ENCODE results near the gene SIRT3.

SIRT3 gene

DNA sequence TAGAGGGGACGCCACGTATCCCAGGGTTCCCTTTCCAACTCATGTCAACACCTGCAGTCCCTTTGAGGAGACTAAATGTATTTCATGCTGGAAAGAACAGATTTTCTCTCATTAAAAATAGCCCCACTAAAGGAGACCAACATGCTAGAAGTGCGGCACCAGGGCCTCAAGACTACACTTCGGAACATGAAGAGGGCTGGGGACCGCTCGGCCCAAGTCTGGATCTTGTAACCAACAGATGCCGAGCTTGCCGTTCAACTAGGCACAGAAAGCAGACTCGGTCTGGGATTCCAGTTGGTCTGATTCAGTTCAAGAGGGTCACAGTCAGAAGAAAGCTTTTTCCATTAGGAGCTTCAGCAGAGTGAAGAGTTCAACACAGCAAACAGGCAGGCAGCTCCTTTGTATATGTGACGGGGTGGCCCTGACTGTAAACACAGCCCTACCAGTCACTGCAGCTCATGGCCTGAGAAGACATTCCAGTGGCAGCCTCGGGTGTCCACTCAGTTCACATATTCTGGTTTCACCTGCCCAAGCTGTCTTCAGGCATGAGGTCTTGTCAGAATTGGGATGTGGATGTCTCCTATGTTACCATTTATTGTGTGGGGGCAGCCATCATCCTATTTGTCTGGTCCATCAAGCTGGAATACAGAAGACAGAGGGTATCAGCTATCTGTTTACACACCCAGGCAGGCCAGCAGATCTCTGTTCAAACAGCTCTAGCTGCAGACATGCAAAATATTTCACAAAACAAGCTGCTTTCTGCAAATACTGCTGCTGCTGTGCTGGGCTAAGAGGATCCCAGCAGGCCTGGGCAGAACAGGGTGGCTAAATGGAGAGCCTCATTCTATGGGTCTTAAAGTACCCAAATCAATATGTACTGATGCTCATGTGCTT, 19.8 kb downstream of the SIRT3 start:
- no peak for DNase-seq (ENCODE audit: low spot score)

DNA sequence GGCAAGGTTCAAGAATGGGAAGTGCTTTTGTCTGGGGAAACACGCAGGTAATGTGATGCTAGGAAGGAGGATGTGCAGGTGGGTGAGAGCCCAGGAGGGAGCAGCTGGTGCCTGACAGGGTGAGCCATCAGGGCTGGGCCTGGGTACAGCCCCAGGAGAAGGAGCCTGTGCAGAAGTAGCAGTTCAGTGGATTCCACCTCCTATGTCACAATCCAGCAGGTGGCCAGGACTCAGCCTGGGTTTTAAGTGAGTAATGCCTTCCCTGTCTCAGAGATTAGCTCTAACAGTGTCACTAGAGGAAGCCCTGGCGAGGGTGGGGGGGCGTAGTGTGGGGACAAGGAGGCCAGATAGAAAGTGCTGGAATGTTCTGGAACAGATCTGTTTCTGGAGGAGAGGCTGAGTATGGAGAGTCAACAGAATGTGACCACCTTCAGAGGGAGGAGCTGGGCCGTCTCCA, 20.5 kb downstream of the SIRT3 start:
- DNase-seq (ENCODE audit: low spot score) = no peak

DNA sequence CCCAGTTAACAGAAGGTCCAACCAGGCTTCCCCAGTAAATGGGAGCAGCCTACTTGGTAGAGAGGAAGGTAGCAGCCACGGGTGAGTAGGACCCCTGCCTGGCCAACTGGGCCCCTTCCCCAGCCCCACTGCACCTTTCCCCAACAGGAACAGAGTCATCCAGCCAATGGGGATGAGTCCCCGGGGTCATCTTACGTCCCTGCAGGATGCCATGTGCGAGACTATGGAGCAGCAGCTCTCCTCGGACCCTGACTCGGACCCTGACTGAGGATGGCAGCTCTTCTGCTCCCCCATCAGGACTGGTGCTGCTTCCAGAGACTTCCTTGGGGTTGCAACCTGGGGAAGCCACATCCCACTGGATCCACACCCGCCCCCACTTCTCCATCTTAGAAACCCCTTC, 22.1 kb downstream of the SIRT3 start:
- DNase-seq (ENCODE audit: low spot score) = no peak

DNA sequence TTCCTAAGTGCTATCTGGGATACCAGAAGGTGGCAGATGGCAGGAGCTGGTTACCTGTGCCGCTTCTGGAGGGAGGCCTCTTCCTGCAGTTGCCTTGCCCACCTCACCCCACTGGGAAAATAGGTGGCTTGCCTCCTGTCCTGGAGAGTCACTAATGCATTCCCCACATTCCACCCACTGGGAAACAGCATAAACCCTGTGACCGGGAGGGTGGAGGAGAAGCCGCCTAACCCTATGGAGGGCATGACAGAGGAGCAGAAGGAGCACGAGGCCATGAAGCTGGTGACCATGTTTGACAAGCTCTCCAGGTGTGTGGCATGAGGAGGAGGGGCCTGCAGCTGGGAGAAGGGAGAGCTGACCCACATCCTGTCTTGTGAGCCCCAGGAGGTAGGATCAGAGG, 23.0 kb downstream of the SIRT3 start:
- no peak for DNase-seq (ENCODE audit: low spot score)

DNA sequence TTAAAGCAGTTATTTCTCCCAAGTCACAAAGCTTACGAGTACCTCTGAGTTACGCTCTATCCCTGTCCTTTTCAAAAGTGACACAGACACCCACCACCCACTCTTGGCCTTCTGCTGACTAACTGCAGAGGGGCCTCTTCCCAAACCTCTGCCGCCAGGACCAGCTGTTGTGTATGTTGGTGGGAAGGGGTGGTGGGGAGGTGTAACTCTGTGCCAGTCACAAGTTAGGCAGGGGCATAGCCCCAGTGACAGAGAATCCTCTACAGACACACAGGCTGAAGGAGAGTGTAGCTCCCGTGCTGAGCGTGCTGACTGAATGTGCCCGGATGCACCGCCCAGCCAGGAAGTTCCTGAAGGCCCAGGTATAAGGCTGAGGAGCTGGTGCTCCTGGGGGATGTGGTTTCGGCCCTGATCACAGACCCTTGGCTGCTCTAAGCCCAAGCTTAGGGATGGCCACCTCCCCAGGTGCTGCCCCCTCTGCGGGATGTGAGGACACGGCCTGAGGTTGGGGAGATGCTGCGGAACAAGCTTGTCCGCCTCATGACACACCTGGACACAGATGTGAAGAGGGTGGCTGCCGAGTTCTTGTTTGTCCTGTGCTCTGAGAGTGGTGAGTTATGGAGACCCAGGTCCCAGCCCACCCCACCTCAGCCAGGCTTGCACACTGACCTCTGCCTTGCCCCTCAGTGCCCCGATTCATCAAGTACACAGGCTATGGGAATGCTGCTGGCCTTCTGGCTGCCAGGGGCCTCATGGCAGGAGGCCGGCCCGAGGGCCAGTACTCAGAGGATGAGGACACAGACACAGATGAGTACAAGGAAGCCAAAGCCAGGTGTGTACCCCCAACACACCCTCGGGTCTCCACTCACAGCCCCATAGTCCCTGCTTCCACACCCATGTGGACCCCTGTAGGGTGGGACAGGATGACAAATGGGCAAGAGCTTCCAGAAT, 23.7 kb downstream of the SIRT3 start:
- DNase-seq (ENCODE audit: low spot score) = no peak

DNA sequence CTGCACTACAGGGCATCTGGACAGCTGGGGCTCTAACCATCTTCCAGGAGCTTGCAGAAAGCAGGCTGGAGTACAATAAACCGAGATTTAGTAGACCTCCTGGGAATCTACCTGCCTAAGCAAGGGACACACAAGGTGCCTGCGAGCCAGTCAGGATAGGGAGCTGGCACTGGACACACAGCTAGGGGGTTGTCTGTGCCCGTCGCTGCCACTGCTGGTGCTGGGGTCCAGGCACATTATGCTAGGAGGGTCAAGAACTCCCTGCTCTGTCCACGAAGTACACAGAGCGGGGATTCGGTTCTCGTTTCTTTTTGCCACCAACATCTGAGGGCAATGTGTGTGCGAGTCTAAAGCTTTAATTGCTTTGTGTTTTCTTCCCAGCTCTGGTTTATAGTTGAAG, 24.4 kb downstream of the SIRT3 start:
- no peak for DNase-seq (ENCODE audit: low spot score)

DNA sequence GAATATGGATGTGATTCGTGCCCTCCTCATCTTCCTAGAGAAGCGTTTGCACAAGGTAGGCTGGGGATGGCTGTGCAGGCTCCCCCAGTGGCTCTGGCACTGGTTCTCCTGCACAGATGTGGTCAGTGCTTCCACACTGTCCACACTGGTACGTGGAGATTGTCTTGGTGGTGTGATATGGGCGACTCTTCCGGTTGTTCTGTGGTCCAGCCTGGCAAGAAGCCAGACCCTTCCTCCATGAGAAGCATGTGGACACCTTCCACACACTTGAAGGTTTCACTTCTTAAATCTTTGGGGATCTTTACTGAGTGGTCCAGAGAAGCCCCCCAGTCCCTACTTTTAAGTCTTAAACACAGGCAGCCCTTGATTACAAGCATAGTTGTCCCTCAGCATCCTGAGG, 24.8 kb downstream of the SIRT3 start:
- DNase-seq (ENCODE audit: low spot score) = no peak

DNA sequence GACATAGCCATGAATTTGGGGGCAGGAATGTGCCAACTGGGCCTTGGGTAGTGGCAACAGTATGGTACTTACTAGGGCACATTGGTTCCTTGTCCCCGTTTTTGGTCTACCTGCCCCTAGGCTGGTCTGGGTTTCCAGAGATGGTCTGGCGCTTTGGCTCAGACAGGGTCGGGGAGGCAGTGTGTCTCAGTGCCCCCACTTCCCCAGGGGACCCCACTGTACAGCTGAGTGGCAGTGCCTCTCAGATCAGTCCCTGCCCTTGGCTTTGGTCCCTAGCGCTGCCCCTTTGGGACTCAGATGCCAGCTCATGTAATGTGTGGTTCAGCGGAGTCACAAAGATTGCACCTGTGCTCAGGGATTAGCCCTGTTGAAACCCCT, 25.4 kb downstream of the SIRT3 start:
- DNase-seq (ENCODE audit: low spot score) = no peak

DNA sequence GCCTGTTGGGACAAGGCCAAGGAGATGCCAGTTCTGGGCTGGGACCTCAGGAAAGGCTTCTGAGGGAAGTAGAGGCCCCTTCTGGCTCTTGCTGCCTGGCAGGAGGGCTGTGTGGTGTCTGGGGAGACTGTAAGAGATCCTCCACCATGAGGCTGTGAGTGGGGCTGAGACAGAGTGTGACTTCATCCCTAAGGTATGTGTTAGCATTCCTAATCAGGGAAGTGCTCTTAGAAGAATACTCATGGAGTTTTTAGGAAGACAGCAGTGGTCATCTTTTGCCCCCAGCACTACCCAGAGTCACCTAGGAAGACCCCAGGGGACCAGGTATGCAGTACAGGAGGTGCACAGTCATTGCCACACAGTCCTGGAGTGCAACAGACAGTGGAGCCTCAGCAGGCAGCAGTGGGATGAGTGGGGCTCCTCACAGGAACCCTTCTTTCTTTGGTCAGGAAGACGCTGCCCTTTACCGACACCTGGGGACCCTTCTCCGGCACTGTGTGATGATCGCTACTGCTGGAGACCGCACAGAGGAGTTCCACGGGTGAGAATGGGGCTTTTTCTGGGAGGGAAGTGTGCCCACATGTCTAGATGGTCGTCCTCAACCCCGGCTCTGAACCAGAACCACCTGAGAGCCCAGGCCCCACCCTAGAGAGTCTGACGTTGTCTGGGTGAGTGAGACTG, 25.9 kb downstream of the SIRT3 start:
- DNase-seq (ENCODE audit: low spot score) = no peak

DNA sequence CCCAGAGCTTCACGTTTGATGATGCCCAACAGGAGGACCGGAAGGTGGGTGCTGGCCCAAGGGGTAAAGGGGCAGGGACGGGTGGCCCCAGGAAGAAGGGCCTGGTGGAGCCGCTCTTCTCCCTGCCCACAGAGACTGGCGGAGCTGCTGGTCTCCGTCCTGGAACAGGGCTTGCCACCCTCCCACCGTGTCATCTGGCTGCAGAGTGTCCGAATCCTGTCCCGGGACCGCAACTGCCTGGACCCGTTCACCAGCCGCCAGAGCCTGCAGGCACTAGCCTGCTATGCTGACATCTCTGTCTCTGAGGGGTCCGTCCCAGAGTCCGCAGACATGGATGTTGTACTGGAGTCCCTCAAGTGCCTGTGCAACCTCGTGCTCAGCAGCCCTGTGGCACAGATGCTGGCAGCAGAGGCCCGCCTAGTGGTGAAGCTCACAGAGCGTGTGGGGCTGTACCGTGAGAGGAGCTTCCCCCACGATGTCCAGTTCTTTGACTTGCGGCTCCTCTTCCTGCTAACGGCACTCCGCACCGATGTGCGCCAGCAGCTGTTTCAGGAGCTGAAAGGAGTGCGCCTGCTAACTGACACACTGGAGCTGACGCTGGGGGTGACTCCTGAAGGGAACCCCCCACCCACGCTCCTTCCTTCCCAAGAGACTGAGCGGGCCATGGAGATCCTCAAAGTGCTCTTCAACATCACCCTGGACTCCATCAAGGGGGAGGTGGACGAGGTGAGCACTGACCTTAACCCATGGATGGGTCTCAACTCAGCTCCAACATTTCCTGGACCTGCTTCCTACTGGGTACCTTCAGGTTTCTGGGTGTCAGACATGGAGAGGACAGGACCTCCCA, 26.6 kb downstream of the SIRT3 start:
- DNase-seq (ENCODE audit: low spot score) = no peak

DNA sequence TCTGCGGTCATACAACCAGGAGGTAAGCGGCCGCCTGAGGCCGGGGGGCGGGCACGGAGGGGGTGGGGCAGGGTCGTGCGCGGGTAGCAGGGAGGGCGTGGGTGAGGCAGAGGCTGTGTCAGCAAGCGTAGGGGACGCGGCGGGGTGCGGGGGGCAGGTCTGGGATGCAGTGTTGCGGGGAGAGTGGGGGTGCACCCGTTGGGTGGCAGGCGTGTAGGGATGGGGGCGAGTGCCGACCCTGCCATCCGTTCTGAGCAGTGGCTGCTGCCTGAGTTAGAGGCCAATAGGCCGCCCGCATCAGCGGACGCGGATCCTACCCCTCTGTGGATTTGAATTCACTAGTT, 27.3 kb downstream of the SIRT3 start:
- no peak for DNase-seq (ENCODE audit: low spot score)

DNA sequence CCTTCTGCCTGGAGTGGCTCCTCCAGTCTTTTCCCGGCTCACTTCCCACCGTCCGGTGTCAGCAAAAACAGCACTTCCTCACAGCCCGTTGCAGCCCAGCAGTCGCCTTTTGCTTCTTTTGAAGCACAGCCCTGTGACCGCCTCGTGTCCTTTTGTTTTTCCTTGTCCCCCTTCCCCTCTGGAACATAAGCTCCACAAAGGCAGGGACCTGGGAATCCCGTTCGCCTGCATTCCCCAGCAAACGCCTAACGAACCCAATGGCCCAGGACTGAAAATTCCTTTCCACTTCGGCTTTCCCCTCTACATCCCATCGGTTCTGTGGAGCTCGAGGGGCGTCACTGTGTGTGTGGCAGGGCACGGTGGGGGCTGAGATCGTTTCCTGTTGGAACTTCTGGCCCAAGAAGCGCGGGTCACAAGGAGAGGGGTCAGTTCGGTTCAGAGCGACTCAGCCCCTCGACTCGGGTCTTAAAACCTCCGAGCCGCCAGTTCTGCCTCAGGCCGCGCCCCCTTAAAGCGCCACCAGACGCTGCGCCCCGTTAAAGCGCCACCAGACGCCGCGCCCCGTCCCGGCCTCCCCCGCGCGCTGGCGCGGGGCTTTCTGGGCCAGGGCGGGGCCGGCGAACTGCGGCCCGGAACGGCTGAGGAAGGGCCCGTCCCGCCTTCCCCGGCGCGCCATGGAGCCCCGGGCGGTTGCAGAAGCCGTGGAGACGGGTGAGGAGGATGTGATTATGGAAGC, 27.8 kb downstream of the SIRT3 start:
- peak; percentile 48 for DNase-seq (ENCODE audit: low spot score)

DNA sequence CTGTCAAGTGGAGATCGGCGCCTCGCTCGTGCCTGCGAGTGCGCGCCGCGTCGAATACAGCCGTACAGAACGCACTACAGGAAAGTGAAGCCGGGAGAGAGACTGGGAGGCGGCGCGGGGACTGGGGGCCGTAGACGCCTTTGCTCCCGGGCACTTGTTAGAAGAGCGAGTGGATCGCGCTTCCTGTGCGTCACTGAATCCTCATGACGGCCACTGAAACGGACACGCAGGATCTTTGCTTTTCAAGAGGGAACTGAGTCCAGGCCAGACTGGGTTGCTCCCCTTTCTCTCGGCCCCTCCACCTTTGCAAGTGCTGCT, 28.3 kb downstream of the SIRT3 start:
- DNase-seq (ENCODE audit: low spot score) = no peak

DNA sequence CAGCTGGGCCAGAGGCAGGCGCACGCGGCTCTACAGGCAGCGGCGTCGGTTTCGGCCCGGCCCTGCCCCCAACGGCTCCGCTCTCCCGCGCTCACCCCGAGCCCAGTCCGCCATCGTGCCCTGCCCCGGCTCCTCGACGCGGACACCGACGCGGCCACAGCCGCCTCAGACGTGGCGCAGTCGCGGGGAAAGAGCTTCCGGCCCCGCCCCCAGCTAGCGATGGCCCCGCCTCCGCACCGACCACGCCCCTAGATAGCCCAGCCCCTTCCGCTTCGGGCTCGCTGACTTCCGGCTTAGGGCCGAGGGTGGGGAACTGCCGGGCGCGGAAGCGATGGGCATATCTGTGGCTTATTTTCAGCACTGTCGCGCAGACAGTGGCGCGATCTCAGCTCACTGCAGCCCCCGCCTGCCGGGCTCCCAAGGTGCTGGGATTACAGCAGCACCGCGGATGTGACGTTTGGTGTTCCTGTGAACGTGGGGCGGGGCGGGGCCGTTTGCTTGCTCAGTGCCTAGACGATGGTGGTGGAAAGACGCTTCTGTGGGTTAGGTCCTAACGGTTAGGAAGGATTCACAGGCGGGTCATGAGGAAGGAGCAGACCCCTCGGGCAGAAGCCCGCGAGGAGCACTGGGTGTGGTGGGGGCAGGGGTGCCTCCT, 28.8 kb downstream of the SIRT3 start, which contains the start of the genes BET1L and RIC8A:
TSS of gene BET1L (minus strand) at position 192 of the 655 bp plus-strand sequence. CDS start at position 114, 78 bp downstream.
TSS of gene RIC8A (plus strand) at position 501 of the 655 bp plus-strand sequence. CDS start 1,147 bp downstream, outside the sequence.
- peak; percentile 94 for DNase-seq (ENCODE audit: low spot score)

DNA sequence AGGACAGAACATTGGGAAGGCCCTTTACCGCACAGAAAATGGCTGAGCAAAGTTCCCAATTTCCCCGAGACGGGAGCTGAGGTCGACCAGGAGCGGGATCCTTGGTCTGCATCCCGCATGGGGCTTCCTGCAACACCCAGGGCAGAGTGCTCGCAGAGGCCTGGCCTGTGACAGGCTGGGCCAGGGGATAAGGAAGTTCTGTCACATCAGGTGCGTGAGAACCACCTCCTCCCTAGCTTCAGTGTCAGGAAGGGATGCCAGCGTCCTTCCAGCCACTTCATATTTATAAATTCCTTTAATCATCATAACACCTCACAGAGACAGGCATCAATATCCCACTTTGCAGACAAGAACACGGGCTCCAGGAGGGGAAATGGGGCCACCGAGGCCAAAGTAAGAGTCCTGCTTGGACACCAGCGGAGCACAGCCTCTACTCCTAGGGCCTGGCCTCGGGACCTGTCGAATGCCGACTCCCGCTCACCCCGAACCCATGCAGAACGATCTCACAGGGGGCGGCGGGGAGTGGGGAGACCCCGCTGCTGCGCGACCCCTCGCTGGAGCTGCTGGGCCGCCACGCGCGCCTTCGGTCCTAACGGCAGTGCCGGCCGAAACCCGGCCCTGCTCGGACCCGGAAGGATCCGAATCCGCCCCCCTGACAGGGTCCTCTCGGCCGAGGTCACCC, 29.5 kb downstream of the SIRT3 start:
- DNase-seq (ENCODE audit: low spot score) = no peak

DNA sequence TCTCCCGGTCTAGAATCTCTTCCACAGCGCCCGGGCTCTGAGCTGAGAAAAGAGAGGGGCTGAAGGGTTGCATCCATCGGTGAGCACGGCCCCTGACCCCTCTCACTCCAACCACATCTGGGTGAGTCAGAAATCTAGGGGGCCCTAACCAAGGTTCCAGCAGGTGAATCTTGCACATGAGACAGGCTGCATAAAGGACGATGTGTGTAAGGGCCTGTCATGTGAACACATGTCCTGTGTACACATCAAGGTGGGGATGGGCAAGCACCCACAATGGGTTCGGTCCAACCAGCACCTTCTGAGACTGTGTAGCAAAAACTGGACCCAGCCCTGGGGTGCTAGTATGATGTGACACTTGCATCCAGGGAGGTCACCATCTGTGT, 30.1 kb downstream of the SIRT3 start:
- DNase-seq (ENCODE audit: low spot score) = no peak

DNA sequence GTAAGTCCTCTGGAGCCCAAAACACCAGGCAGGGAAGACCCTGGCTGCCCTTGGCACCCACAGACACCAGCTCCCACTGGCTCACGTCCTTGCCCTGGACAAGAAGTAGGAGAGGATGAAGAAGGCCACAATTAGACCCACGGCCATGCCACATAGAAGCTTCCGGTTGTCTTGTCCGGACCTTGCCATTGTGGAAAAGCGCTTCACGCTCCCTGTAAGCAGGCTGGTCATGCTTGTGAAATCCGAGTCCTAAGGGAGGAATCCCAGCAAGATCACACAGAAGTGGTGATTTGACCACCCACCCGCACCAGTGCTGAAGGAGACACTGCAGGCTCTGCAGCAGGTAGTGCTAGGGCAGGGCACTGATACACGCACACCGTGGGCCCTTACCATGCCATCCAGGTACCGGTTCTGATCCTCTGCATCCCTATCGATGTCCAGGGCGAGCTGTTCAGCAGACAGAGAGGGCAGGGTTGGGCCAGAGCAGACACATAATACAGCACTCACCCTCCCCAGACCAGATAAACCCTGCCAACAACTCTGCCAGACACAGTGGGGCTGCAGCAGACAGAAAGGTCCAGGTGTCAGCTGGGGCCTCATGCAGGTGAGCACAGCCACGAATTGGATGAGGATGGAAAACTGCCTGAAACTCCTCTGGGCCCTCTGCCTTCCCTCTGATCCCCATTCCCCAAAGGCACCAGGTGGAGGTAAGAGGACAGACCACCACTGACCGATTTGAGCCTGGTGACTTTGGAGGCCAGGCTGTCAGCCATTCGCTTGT, 30.7 kb downstream of the SIRT3 start:
- no peak for DNase-seq (ENCODE audit: low spot score)

DNA sequence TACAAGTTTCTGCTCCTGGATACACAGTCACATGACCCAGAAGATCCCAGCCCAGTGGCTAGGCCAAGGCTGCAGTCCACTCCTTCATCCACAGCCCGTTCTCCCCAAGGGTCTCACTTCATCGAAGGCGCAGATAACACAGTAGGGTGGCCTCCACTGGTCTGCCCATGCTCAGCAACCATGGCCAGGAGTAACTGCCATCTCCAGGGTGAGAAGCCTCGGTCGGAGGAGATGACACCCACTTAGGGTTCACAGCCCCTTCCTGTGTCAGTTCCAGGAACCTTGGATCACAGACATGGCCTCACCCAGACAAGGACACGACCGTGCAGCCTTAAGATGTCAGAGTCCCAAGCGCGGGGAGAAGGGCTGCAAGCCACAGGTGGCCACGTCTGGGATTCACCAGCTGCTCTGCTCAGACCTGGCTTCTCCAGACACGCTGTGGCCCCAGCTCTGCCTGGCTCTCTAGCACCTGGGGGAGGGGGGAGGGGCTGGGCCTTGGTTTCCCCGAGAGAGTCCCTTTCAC, 31.5 kb downstream of the SIRT3 start:
- no peak for DNase-seq (ENCODE audit: low spot score)
